Inferior parietal cortex (tissue), 1 donor: ENCODE data around the gene SEC24C.

Experiments
- DNase-seq: peaks from one replicate; pipeline ENCODE4 v3.0.0-alpha.2; 2016; ENCODE audit errors: extremely low spot score

SEC24C gene

GRCh38 chr10:73810735-73811465 lies 66.7 kb downstream of the SEC24C start:
- no peak for DNase-seq

DNA sequence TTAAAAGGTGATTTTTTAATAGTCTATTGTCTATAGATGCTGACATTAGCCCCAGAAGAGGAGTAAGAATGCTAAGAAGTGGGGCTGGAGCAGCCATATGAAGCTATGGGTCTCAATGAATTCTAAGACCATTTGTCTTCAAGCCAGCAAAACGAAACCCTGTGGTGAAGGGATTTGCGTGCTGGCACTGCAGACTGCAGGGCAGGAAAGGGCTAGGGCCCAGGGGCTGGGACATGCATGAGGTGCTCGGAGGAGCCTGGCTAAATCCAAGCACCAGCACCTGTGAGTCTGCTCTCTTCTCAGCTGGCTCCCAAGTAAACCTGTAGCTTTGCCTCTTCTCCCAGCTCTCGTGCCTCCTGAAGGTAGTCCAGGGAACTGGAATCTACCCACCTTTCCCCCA lies 68.5 kb downstream of the SEC24C start:
- DNase-seq: no peak

DNA sequence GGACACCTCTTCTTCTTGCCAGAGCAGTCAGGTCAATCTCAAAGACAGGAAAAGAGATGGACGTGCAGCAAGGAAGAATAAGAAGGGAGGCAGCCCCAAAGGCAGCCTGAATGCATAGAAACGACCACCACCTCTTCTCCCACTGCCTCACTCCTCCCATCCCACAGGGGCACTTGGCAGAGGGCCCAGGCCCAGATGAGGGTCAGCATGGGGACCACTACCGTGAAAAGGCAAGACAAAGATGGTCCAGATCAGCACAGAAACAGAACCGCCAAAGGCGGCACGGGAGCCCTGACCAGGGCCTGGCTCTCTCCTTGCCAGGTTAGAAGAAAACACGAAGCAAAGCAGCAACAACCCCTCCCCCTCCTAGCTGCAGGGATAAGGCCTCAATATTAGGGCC lies 69.2 kb downstream of the SEC24C start:
- no peak for DNase-seq

DNA sequence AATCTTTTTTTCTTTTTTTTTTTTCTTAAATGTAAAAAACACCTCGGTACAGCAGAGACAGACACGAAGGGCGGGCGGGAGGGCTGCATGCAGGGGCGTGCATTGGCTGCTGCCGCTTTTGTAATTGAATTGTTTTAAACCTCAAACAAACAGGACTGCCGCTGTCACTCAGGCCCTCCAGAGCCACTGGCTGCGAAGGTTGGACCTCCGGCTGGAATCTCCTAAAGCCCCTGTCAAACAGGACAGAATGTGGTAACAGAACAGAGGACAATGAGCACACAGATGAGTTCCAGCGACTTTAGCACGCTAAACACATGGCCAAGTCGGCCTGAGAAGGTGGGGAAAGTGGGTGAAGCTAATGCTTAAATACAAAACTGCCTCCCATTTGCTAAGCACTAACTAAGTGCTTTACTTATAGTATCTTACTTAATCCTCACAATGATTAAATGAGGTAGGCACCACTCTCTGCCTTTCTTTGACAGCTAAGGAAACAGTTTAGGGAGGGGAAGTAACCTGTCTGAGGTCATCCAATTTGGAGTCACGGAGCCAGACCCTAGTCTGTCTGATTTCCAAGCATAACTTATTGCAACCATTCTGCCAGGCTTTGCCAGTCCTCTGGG lies 70.2 kb downstream of the SEC24C start:
- no peak for DNase-seq

DNA sequence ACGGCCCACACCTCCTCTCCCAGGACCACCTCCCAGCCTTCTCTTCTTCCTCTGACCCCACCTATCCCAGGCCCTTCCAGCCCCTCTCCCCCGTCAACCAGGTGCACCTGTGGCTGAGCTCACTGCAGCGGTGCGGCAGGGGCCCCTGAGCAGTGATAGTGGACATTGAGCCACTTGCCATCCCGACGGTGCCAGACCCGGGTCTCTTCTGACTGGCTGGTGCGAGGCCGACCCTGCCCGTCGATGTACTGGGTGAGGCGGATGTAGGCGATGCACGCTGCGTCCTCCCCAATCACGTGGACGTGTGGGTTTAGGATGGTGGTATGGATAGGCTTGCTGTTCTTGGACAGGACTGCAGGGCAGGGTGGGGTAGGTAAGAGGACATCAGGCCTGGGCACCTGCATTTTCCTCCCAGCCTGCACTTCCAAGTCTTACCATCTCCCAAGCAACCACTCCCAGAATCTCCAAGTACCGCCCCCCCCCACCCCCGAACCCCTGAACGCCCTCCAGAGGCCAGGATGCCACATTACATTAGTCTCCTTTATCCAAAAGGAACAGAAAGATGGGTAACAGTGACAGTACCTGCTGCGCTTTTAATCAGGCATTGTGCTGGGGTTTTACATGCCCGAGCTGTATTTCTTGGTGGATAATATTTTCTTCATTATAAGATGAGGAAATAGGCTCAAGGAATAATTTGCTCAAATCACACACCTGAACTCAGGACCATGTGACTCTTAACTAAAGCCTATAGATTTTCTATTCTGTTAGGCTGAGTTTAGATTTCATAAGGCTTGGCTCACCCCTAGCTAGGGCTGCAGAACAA lies 70.9 kb downstream of the SEC24C start:
- DNase-seq: no peak

DNA sequence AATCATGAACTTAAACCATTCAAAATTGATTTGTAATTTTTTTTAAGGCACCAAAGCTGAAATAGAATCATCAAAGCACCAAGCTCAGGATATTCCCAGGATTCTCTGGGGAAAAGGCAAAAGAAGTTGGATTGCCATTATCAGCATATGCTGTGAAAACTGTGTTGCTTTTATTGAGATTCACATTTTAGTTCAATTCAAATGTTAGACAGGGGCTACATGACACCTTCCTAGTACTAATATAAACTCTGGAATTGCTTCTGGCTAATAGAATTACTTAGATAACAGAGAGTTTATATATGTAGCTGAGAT lies 71.5 kb downstream of the SEC24C start:
- no peak for DNase-seq

GRCh38 chr10:73816917-73817729 lies 73.0 kb downstream of the SEC24C start:
- DNase-seq: no peak

- no peak for DNase-seq
Observed at GRCh38 chr10:73817826-73818225, 73.7 kb downstream of the SEC24C start.

DNA sequence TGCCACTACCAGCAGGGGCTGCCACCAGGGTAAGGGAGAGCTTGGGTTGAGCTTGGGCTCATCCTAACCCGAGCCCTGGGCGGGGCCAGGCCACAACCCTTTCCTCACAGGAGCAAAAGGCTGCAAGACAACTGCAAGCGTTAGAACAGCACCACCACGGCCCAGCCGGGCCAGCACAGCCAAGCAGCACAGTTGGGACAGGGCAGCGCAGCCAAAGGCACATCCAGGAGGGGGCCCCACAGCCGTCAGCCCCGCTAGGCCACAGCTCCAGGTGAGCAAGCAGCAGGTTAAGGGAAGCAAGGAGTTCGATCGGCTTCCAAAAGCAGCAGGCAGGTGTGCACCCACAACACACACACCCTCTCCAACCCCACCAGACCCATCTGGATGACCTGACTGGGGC lies 74.2 kb downstream of the SEC24C start:
- DNase-seq: no peak

DNA sequence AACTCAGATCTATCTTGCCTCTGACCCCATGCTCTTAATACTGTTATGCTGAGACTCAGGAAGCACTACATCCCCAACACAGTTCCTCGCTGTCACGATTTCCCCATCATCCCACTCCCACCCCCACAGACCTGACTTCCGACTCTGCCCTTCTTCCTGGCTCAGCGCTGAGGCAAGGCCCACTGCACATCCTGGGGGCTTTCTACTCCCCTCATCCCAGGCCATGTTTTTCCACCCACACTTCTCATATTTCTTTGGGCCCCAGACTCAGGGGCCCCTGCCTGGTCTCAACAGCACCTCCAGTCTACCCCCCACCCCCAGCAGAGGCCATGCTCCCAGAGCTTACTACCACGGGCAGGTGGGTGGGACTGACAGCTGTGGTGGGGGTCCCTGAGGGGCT lies 74.9 kb downstream of the SEC24C start:
- DNase-seq: no peak

GRCh38 chr10:73819513-73820093 lies 75.4 kb downstream of the SEC24C start:
- DNase-seq: no peak
